GM23248 (cell line): ENCODE results near the gene RAB8B.

Experiments used
- EZH2 ChIP-seq: fragments of 200-600 bp; sonication (generic); IDR thresholded peaks from 2 replicates; pipeline ENCODE4 v1.6.1; 2018; ENCODE audit warnings: antibody characterized with exemption, mild to moderate bottlenecking; ENCODE audit not compliant: insufficient read depth, poor library complexity, severe bottlenecking
- EZH2phosphoT487 ChIP-seq: fragments of 200-600 bp; sonication (generic); IDR thresholded peaks from 2 replicates; pipeline ENCODE4 v1.6.1; 2018; ENCODE audit warnings: antibody characterized with exemption, moderate library complexity, mild to moderate bottlenecking, low read depth; ENCODE audit not compliant: insufficient read depth

- TF ChIP-seq EZH2 (no peak), EZH2phosphoT487 (no peak)
Observed at GRCh38 chr15:63310646-63311045, 121.2 kb downstream of the RAB8B start.
